GM12878 (cell line): Measurements from ENCODE around the gene TMCC3.

Experiments
- CBFB ChIP-seq: IDR thresholded peaks from 2 replicates; pipeline ENCODE4 v1.6.1; 2016; ENCODE audit warnings: antibody characterized with exemption, low read depth
- MTA2 ChIP-seq: fragments of 450-650 bp; IDR thresholded peaks from 2 replicates; pipeline ENCODE4 v1.6.1; 2016; ENCODE audit warnings: low read depth, mild to moderate bottlenecking, moderate library complexity
- ZBTB4 ChIP-seq: fragments of 450-650 bp; formaldehyde crosslinking; IDR thresholded peaks from 2 replicates; pipeline ENCODE4 v1.4.0; 2022; ENCODE audit warnings: mild to moderate bottlenecking, moderate library complexity
- ZZZ3 ChIP-seq: IDR thresholded peaks from 2 replicates; pipeline ENCODE4 v1.6.1; 2011; ENCODE audit warnings: low read depth; ENCODE audit not compliant: control insufficient read depth, insufficient read length

- TF ChIP-seq CBFB: no peak
- TF ChIP-seq ZZZ3: no peak
- TF ChIP-seq ZBTB4 (CRISPR knock-in tag): no peak
- no peak for TF ChIP-seq MTA2
These were observed 21.6 kb upstream of the TMCC3 start for GRCh38 chr12:94671917-94672316.
